ENCODE results near the gene RNF20.
"Not testable (repeated sequence)": the region's sequence is repeated elsewhere in the genome, so short reads cannot be mapped to it uniquely, and the experiment has no call there.

Gene RNF20

GRCh38 chr9:101533334-101534204 lies at the start of gene RNF20:
Gene RNF20, plus strand, starts transcription at chr9:101533853. Its CDS starts 1,571 bp downstream, at chr9:101535424.
- in situ Hi-C loops (cut with HindIII; ENCODE audit: low sequenced_read_pairs): no loop called here

GRCh38 chr9:101484046-101484445 lies 49.6 kb upstream of the RNF20 start:
- in situ Hi-C loops (cut with HindIII; ENCODE audit: low sequenced_read_pairs): no loop called here

- in situ Hi-C loops (cut with HindIII; ENCODE audit: low sequenced_read_pairs): no loop called here
Measured at GRCh38 chr9:101485924-101486692, 47.5 kb upstream of the RNF20 start.

GRCh38 chr9:101486693-101487442 lies 46.8 kb upstream of the RNF20 start:
- in situ Hi-C loops (cut with HindIII; ENCODE audit: low sequenced_read_pairs): no loop called here

- in situ Hi-C loops (cut with HindIII; ENCODE audit: low sequenced_read_pairs): no loop called here
Measured at GRCh38 chr9:101487443-101487840, 46.2 kb upstream of the RNF20 start.

- in situ Hi-C loops (cut with HindIII; ENCODE audit: low sequenced_read_pairs): no loop called here
Measured at GRCh38 chr9:101495810-101496209, 37.8 kb upstream of the RNF20 start.

- in situ Hi-C loops (cut with HindIII; ENCODE audit: low sequenced_read_pairs): no loop called here
Measured at GRCh38 chr9:101498323-101498722, 35.3 kb upstream of the RNF20 start.

- in situ Hi-C loops (cut with HindIII; ENCODE audit: low sequenced_read_pairs): no loop called here
Measured at GRCh38 chr9:101504188-101504587, 29.5 kb upstream of the RNF20 start.

- in situ Hi-C loops (cut with HindIII; ENCODE audit: low sequenced_read_pairs): no loop called here
Measured at GRCh38 chr9:101508211-101508610, 25.4 kb upstream of the RNF20 start.

GRCh38 chr9:101509572-101509971 lies 24.1 kb upstream of the RNF20 start:
- in situ Hi-C loops (cut with HindIII; ENCODE audit: low sequenced_read_pairs): no loop called here

GRCh38 chr9:101510459-101510858 lies 23.2 kb upstream of the RNF20 start:
- in situ Hi-C loops (cut with HindIII; ENCODE audit: low sequenced_read_pairs): no loop called here

- in situ Hi-C loops (cut with HindIII; ENCODE audit: low sequenced_read_pairs): no loop called here
Measured at GRCh38 chr9:101511009-101511408, 22.6 kb upstream of the RNF20 start.

- in situ Hi-C loops (cut with HindIII; ENCODE audit: low sequenced_read_pairs): no loop called here
Measured at GRCh38 chr9:101512116-101512515, 21.5 kb upstream of the RNF20 start.

GRCh38 chr9:101513351-101513750 lies 20.3 kb upstream of the RNF20 start:
- in situ Hi-C loops (cut with HindIII; ENCODE audit: low sequenced_read_pairs): no loop called here

- in situ Hi-C loops (cut with HindIII; ENCODE audit: low sequenced_read_pairs): no loop called here
Measured at GRCh38 chr9:101514071-101514470, 19.6 kb upstream of the RNF20 start.

GRCh38 chr9:101516655-101517054 lies 17.0 kb upstream of the RNF20 start:
- in situ Hi-C loops (cut with HindIII; ENCODE audit: low sequenced_read_pairs): no loop called here

GRCh38 chr9:101518489-101518888 lies 15.2 kb upstream of the RNF20 start:
- in situ Hi-C loops (cut with HindIII; ENCODE audit: low sequenced_read_pairs): not testable (repeated sequence)

- in situ Hi-C loops (cut with HindIII; ENCODE audit: low sequenced_read_pairs): no loop called here
Measured at GRCh38 chr9:101524371-101524770, 9.3 kb upstream of the RNF20 start.

- in situ Hi-C loops (cut with HindIII; ENCODE audit: low sequenced_read_pairs): no loop called here
Measured at GRCh38 chr9:101527066-101527465, 6.6 kb upstream of the RNF20 start.

- in situ Hi-C loops (cut with HindIII; ENCODE audit: low sequenced_read_pairs): no loop called here
Measured at GRCh38 chr9:101528015-101528414, 5.6 kb upstream of the RNF20 start.

- in situ Hi-C loops (cut with HindIII; ENCODE audit: low sequenced_read_pairs): no loop called here
Measured at GRCh38 chr9:101530076-101530711, 3.5 kb upstream of the RNF20 start.
